Stimulated activated CD8-positive, alpha-beta memory T cell treated with anti-CD3 and anti-CD28 coated beads, Interleukin-2, amount 100 ng/mL, for 48 hours (primary cell): ENCODE measurements around the gene NKAIN4.

Experiments used
- DNase-seq, 2 donors: peaks; one replicate each; pipeline ENCODE4 v3.0.0-alpha.2; 2020; ENCODE audit warnings: low read depth in 2 of 2

NKAIN4 gene

GRCh38 chr20:63194797-63195173 lies 59.5 kb downstream of the NKAIN4 start:
- DNase-seq: no peak

- DNase-seq: no peak
Observed at GRCh38 chr20:63194007-63194796, 60.1 kb downstream of the NKAIN4 start.

DNA sequence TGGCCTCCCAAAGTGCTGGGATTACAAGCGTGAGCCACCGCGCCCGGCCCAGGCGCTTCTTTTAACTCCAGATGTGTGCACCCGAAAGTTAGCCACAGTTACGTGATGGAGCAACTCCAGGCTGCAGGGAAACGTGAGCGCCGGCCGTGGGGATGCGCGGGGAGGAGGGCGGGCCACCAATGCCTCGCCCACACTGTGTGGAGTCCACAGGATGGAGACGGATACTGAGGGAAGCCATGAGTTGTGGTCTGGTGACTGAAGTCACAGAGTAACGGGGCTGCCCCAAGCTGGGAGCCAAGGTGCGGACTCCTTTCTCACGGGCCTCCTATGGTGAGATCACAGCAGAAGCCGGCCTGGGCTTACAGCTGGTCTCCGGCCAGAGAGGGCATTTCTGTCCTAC lies 61.5 kb downstream of the NKAIN4 start:
- DNase-seq: no peak

GRCh38 chr20:63191400-63191799 lies 62.9 kb downstream of the NKAIN4 start:
- DNase-seq: no peak

- DNase-seq: no peak
Observed at GRCh38 chr20:63190828-63191227, 63.4 kb downstream of the NKAIN4 start.
